ENCODE data around the gene COQ3. TPM values are rescaled to one million over a fixed set of nuclear protein-coding genes. Genes with fewer than 3 reads are reported as not detected.

COQ3 gene
- total and polyA plus RNA-seq, 2 of the 4 experiments (the other 2 are of a cell fraction): 8.2 to 8.9 TPM

GRCh38 chr6:99427988-99428387 lies 34.0 kb upstream of the COQ3 start:
- peaks cover 5% of the 10 kb centered on the region for H3K9me1 ChIP-seq (ENCODE audit: insufficient read depth, low read length)
- H3K4me3 ChIP-seq (ENCODE audit: insufficient read depth, low read depth, low read length): no peak overlapping the region
- no peak overlapping the region for H3K27ac ChIP-seq (ENCODE audit: insufficient read depth, low read length)
- no peak overlapping the region for H3K56ac ChIP-seq (ENCODE audit: extremely low read depth, insufficient read depth, low read length)
- H3K79me1 ChIP-seq (ENCODE audit: low read depth in 1 of 2, low read length in 2 of 2): peaks cover 5 to 29% of the 10 kb centered on the region in 2 experiments
- no peaks in the 10 kb centered on the region for H3K9me3 ChIP-seq (ENCODE audit: control insufficient read depth, insufficient read depth, low read length)
- DNase-seq: no peak
- ATAC-seq (ENCODE audit: low read depth): no peak
- H3K4me1 ChIP-seq (ENCODE audit: control insufficient read depth, insufficient read depth, low read length): peaks cover 4% of the 10 kb centered on the region
- POLR2A ChIA-PET (ENCODE audit: unreplicated experiment): no interaction called here
- BruUV-seq (replicated peaks): no TSS peak
- no peak overlapping the region for H2AK9ac ChIP-seq (replicated peaks; ENCODE audit: low read depth, low read length, poor library complexity)
- WGBS, 2 experiments (ENCODE audit: extremely low coverage in 2 of 2, insufficient read length in 1 of 2): 100% methylated on average over 1 of the region's 5 CpGs; no CpG with 5 or more reads in 1 of the 2 experiments
- no peak overlapping the region for H3K18ac ChIP-seq (ENCODE audit: low read depth, low read length)
- CTCF ChIA-PET: no interaction called here
- H3K36me3 ChIP-seq (ENCODE audit: control insufficient read depth, insufficient read depth, low read length): 0 out of 2 replicates have a peak, but pooled peaks cover 2% of the 10 kb centered on the region
- intact Hi-C loops (cut with micrococcal nuclease): loop anchor here (5.0 kb wide), 2 partner anchors 94 to 139 kb away; partner anchors contain the start of gene CCNC
- H4K20me1 ChIP-seq (ENCODE audit: insufficient read depth, low read length): peaks cover 21% of the 10 kb centered on the region
- H3K27me3 ChIP-seq (ENCODE audit: control insufficient read depth, insufficient read depth, low read length): no peaks in the 10 kb centered on the region
- no peak overlapping the region for H3K23ac ChIP-seq (ENCODE audit: low read depth, low read length)
- no peak overlapping the region for H2BK120ac ChIP-seq (ENCODE audit: low read depth, low read length)
- no peak overlapping the region for H2BK20ac ChIP-seq (ENCODE audit: low read depth, low read length)
- H4K5ac ChIP-seq (ENCODE audit: low read depth, low read length): no peak overlapping the region
- no peak overlapping the region for H3K4me2 ChIP-seq (ENCODE audit: low read depth, low read length)
- H4K8ac ChIP-seq (ENCODE audit: low read depth in 2 of 2, low read length in 2 of 2): no peak overlapping the region
- no peak overlapping the region for H3K14ac ChIP-seq (replicated peaks; ENCODE audit: low read depth, low read length)
- H2AK5ac ChIP-seq (ENCODE audit: low read depth, low read length): no peak overlapping the region
- no peak overlapping the region for H2BK5ac ChIP-seq (ENCODE audit: low read depth, low read length, poor library complexity, severe bottlenecking)
- H3K9ac ChIP-seq (ENCODE audit: low read depth, low read length): no peak overlapping the region
- TF ChIP-seq NFE2L2 (IDR thresholded peaks at IDR 0.05; ENCODE audit: low read depth, low read length): no peak
- TF ChIP-seq MXI1 (IDR thresholded peaks at IDR 0.05; ENCODE audit: borderline replicate concordance, low read depth, low read length): no peak
- TF ChIP-seq RCOR1 (IDR thresholded peaks at IDR 0.05; ENCODE audit: insufficient replicate concordance, low read length): no peak
- no peak for TF ChIP-seq FOS (IDR thresholded peaks at IDR 0.05; ENCODE audit: low read depth, low read length)
- TF ChIP-seq POLR2A (IDR thresholded peaks at IDR 0.05; ENCODE audit: low read depth, low read length): no peak
- no peak for TF ChIP-seq ELK1 (IDR thresholded peaks at IDR 0.05; ENCODE audit: borderline replicate concordance, low read depth, low read length)
- no peak for TF ChIP-seq RFX5 (IDR thresholded peaks at IDR 0.05; ENCODE audit: low read depth, low read length)
- no peak for TF ChIP-seq MAFK (IDR thresholded peaks at IDR 0.05; ENCODE audit: low read depth, low read length)
- no peak for TF ChIP-seq USF2 (IDR thresholded peaks at IDR 0.05; ENCODE audit: low read depth, low read length)
- no peak for TF ChIP-seq SMC3 (IDR thresholded peaks at IDR 0.05; ENCODE audit: low read depth, low read length)
- no peak for TF ChIP-seq CEBPB (IDR thresholded peaks at IDR 0.05; ENCODE audit: low read depth, low read length)
- no peak for TF ChIP-seq CHD1 (IDR thresholded peaks at IDR 0.05; ENCODE audit: low read depth, low read length)
- TF ChIP-seq RAD21 (IDR thresholded peaks at IDR 0.05; ENCODE audit: low read length): no peak
- TF ChIP-seq CTCF (conservative IDR thresholded peaks at IDR 0.05; ENCODE audit: low read depth, low read length): no peak
- TF ChIP-seq MAZ (IDR thresholded peaks at IDR 0.05; ENCODE audit: borderline replicate concordance, low read depth, low read length): no peak
- H3K4ac ChIP-seq (ENCODE audit: low read depth, low read length): no peak overlapping the region
- no peak overlapping the region for H2BK15ac ChIP-seq (ENCODE audit: low read depth, low read length)
- in situ Hi-C loops (cut with MboI; ENCODE audit: low sequenced_read_pairs): no loop called here
- no peak overlapping the region for H4K91ac ChIP-seq (ENCODE audit: insufficient read depth, low read depth, low read length)
- dilution Hi-C loops (cut with HindIII; ENCODE audit: low sequenced_read_pairs, unreplicated experiment): no loop called here
- H2AFZ ChIP-seq (replicated peaks; ENCODE audit: low read length, poor library complexity): no peak overlapping the region
